Fibroblast of villous mesenchyme (primary cell): Measurements from ENCODE around the gene MGA. TPM values are rescaled to one million over a fixed set of nuclear protein-coding genes. Genes with fewer than 3 reads are reported as not detected.
A peak's percentile ranks its signal among the peaks of the same experiment; 100 is the strongest.

Experiments
- DNase-seq: peaks from one replicate; pipeline ENCODE4 v3.0.0-alpha.2; 2010; ENCODE audit warnings: low read depth
- H3K4me3 ChIP-seq: 2 replicates; pipeline ENCODE4 v1.5.1; 2011; ENCODE audit warnings: low read depth, mild to moderate bottlenecking, low read length
- CTCF ChIP-seq: IDR thresholded peaks from 2 replicates; pipeline ENCODE4 v1.5.1; 2012; ENCODE audit warnings: low read depth, mild to moderate bottlenecking, low read length; ENCODE audit not compliant: insufficient read depth
- total RNA-seq: library from RNA; depleted of rRNA; stranded (reverse); fragments of >200 nt; gene quantifications from 2 replicates; pipeline ENCODE4 v1.2.3, GENCODE V29; 2012

The MGA gene
- total RNA-seq, 1 donor: 41.5 TPM

- H3K4me3 ChIP-seq: no peak overlapping the region
- TF ChIP-seq CTCF: no peak
- DNase-seq: no peak
Observed at GRCh38 chr15:41798607-41799487, 138.6 kb downstream of the MGA start.

GRCh38 chr15:41799488-41799805 is 139.2 kb downstream of the MGA start:
- H3K4me3 ChIP-seq: no peak overlapping the region
- no peak for TF ChIP-seq CTCF
- no peak for DNase-seq

- no peak overlapping the region for H3K4me3 ChIP-seq
- no peak for DNase-seq
- no peak for TF ChIP-seq CTCF
Observed at GRCh38 chr15:41801185-41801584, 141.0 kb downstream of the MGA start.

- TF ChIP-seq CTCF: no peak
- no peak for DNase-seq
- H3K4me3 ChIP-seq: no peak overlapping the region
Observed at GRCh38 chr15:41801850-41802455, 141.7 kb downstream of the MGA start.

- H3K4me3 ChIP-seq: no peak overlapping the region
- DNase-seq: peak; percentile 64
- TF ChIP-seq CTCF: no peak
Observed at GRCh38 chr15:41804361-41804760, 144.2 kb downstream of the MGA start.

GRCh38 chr15:41804916-41805666 is 144.9 kb downstream of the MGA start:
- peak; percentile 49 for DNase-seq
- no peak overlapping the region for H3K4me3 ChIP-seq
- TF ChIP-seq CTCF: no peak
